OCI-LY7 (cell line): Measurements from ENCODE around the gene SCN4A. TPM values are rescaled to one million over a fixed set of nuclear protein-coding genes. Genes with fewer than 3 reads are reported as not detected.

Experiments
- BruUV-seq: library from RNA; stranded (reverse); fragments of 400-500 nt; replicated peaks from 2 replicates; lab custom pipeline; 2021; lab: Mats Ljungman, UMichigan
- CTCF ChIA-PET: fragments of 300-600 bp; sonication (Branson Sonifier 250); formaldehyde crosslinking; loops from one replicate; lab custom pipeline; 2022; ENCODE audit warnings: antibody characterized with exemption; ENCODE audit not compliant: unreplicated experiment; lab: Charles Lee
- POLR2A ChIA-PET: fragments of 300-600 bp; sonication (Branson Sonifier 250); formaldehyde crosslinking; loops from one replicate; lab custom pipeline; 2022; ENCODE audit warnings: antibody characterized with exemption; lab: Charles Lee
- DNase-seq: peaks from one replicate; pipeline ENCODE4 v3.0.0-alpha.2; 2015; ENCODE audit warnings: low spot score
- H2AFZ ChIP-seq: fragments of 200-600 bp; sonication (generic), shearing (Covaris generic); 2 replicates; pipeline ENCODE4 v1.6.1; 2014; ENCODE audit warnings: mild to moderate bottlenecking, antibody characterized with exemption, low read length, moderate library complexity
- H3K27ac ChIP-seq: fragments of 200-600 bp; sonication (generic); 2 replicates; pipeline ENCODE4 v1.5.1; 2014; ENCODE audit warnings: mixed run types, low read depth, mild to moderate bottlenecking, moderate library complexity, low read length, inconsistent platforms; ENCODE audit not compliant: poor library complexity, severe bottlenecking
- H3K36me3 ChIP-seq: fragments of 200-600 bp; sonication (generic); 2 replicates; pipeline ENCODE4 v1.6.1; 2014; ENCODE audit warnings: mild to moderate bottlenecking, antibody characterized with exemption, low read length, moderate library complexity, mixed read lengths; ENCODE audit not compliant: insufficient read depth
- H3K4me1 ChIP-seq: fragments of 200-600 bp; sonication (generic); 2 replicates; pipeline ENCODE4 v1.5.1; 2014; ENCODE audit warnings: mild to moderate bottlenecking, low read length; ENCODE audit not compliant: insufficient read depth, poor library complexity, severe bottlenecking
- H3K4me2 ChIP-seq: fragments of 200-600 bp; sonication (generic); 2 replicates; pipeline ENCODE4 v1.6.1; 2014; ENCODE audit warnings: mild to moderate bottlenecking, low read length
- H3K4me3 ChIP-seq: fragments of 200-600 bp; sonication (generic); 2 replicates; pipeline ENCODE4 v1.5.1; 2014; ENCODE audit warnings: mild to moderate bottlenecking, low read depth, low read length; ENCODE audit not compliant: poor library complexity, severe bottlenecking
- H3K79me2 ChIP-seq: fragments of 200-600 bp; sonication (generic); 2 replicates; pipeline ENCODE4 v1.6.1; 2016; ENCODE audit warnings: low read depth, mild to moderate bottlenecking, low read length, moderate library complexity, mixed read lengths; ENCODE audit not compliant: insufficient read depth
- H3K9me2 ChIP-seq: fragments of 200-600 bp; sonication (generic); 2 replicates; pipeline ENCODE4 v1.6.1; 2016; ENCODE audit warnings: mild to moderate bottlenecking, low read length, mixed read lengths; ENCODE audit not compliant: insufficient read depth
- H3K9me3 ChIP-seq: fragments of 200-600 bp; sonication (generic); 2 replicates; pipeline ENCODE4 v1.6.1; 2014; ENCODE audit warnings: mild to moderate bottlenecking, mixed run types, low read length, mixed read lengths
- H4K20me1 ChIP-seq: fragments of 200-600 bp; sonication (generic); 2 replicates; pipeline ENCODE4 v1.6.1; 2014; ENCODE audit warnings: mild to moderate bottlenecking, antibody characterized with exemption, low read length, moderate library complexity, mixed read lengths; ENCODE audit not compliant: insufficient read depth
- EZH2phosphoT487 ChIP-seq: fragments of 200-600 bp; sonication (generic); IDR thresholded peaks from 2 replicates; pipeline ENCODE4 v1.6.1; 2018; ENCODE audit warnings: low read depth, borderline replicate concordance, mild to moderate bottlenecking, mixed run types, antibody characterized with exemption, low read length, moderate library complexity, mixed read lengths
- intact Hi-C: fragments of 100-400 bp; cut with micrococcal nuclease; formaldehyde crosslinking; loops from one replicate; pipeline ENCODE4 v1.10.0; 2022; ENCODE audit not compliant: unreplicated experiment
- total RNA-seq, 2 experiments: library from RNA; depleted of rRNA in 1 of 2; stranded (reverse); fragments of >200 nt in 1 of 2; shearing (Covaris generic) in 1 of 2; gene quantifications; 2 replicates each; pipeline ENCODE4 v1.2.3, GENCODE V29; 2014 to 2022
- TF ChIP-seq, protein P1 (sequence below): fragments of 200-600 bp; sonication (generic); conservative IDR thresholded peaks from 2 replicates; pipeline ENCODE4 v1.5.1; 2014; ENCODE audit warnings: mild to moderate bottlenecking, antibody characterized with exemption, low read length, moderate library complexity, mixed read lengths

Gene SCN4A
- total RNA-seq, 2 experiments from 2014 or later = 6.4 to 9.0 TPM

DNA sequence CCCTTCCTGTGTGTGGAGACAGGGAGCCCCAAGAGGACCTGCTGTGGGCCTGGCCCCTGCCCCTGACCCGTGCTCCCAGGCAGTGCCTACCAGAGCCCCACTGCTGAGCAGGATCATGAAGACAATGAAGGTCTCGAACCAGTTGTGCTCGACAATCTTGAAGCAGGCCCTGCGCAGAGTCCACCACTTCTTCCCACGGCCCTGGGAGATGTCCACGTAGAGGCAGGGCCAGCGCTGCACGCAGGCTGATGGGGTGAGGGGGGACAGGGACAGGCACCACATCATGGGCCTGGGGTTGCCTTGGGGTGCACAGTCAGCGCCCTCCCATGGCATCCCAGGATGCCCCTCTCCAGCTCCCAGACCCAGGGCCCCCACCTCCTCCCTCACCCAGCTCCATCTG lies 24.2 kb downstream of the SCN4A start:
- no peak overlapping the region for H3K4me2 ChIP-seq
- CTCF ChIA-PET = interaction anchor here (3.4 kb wide), 1 partner anchor 29 kb away, joined by 55 read pairs; the partner anchor contains the start of gene GH1
- intact Hi-C loops = no loop called here
- H3K79me2 ChIP-seq = no peaks in the 10 kb centered on the region
- H3K27ac ChIP-seq = no peak overlapping the region
- H2AFZ ChIP-seq = no peak overlapping the region
- H3K9me3 ChIP-seq = no peaks in the 10 kb centered on the region
- no peak for TF ChIP-seq EZH2phosphoT487
- TF ChIP-seq, protein P1, sequence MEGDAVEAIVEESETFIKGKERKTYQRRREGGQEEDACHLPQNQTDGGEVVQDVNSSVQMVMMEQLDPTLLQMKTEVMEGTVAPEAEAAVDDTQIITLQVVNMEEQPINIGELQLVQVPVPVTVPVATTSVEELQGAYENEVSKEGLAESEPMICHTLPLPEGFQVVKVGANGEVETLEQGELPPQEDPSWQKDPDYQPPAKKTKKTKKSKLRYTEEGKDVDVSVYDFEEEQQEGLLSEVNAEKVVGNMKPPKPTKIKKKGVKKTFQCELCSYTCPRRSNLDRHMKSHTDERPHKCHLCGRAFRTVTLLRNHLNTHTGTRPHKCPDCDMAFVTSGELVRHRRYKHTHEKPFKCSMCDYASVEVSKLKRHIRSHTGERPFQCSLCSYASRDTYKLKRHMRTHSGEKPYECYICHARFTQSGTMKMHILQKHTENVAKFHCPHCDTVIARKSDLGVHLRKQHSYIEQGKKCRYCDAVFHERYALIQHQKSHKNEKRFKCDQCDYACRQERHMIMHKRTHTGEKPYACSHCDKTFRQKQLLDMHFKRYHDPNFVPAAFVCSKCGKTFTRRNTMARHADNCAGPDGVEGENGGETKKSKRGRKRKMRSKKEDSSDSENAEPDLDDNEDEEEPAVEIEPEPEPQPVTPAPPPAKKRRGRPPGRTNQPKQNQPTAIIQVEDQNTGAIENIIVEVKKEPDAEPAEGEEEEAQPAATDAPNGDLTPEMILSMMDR = no peak
- H3K36me3 ChIP-seq = no peaks in the 10 kb centered on the region
- no TSS peak for BruUV-seq
- peaks cover 57% of the 10 kb centered on the region for H3K4me1 ChIP-seq
- DNase-seq = no peak
- POLR2A ChIA-PET = interaction anchor here (2.7 kb wide), 1 partner anchor 29 kb away, joined by 21 read pairs; no protein-coding TSS in a partner anchor
- H4K20me1 ChIP-seq = no peaks in the 10 kb centered on the region
- no peaks in the 10 kb centered on the region for H3K9me2 ChIP-seq
- H3K4me3 ChIP-seq = no peak overlapping the region

DNA sequence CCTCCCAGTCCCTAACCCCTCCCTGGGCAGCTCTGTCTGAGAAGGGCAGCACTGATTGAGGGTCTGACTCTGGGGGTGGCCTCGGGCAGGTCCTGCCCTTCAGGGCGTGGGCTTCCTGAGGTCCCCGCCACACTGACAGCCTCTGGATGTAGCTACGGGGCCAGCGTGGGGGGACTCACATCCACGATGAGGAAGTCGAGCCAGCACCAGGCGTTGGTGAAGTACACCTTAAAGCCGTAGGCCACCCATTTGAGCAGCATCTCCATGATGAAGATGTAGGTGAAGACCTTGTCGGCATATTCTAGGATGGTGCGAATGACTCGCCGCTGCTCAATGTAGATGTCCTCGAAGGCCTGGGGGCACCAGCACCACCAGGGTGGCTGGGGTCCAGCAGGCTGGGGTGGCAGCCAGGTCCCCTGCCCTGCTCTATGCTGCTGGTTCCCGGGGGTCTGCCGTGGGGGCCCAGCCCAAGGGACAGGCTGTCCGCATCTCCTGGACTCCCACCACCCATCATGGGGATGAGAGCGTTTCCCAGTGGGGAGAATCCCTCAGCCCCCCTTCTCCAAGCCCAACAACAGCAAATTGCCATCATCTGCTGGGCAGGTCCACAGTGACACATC lies 24.9 kb downstream of the SCN4A start:
- Histone ChIP-seq H4K20me1 (no peaks in the 10 kb centered on the region), H3K9me2 (no peaks in the 10 kb centered on the region), H3K4me1 (peaks cover 56% of the 10 kb centered on the region), H3K4me2 (no peak overlapping the region), H3K27ac (no peak overlapping the region), H2AFZ (no peak overlapping the region), H3K79me2 (no peaks in the 10 kb centered on the region), H3K9me3 (no peaks in the 10 kb centered on the region), H3K36me3 (no peaks in the 10 kb centered on the region), H3K4me3 (no peak overlapping the region)
- intact Hi-C loops = no loop called here
- POLR2A ChIA-PET = interaction anchor here (2.0 to 2.4 kb wide), 3 partner anchors 23 to 28 kb away, joined by 13 to 52 read pairs (median 13); partner anchors contain the start of gene GH1
- no TSS peak for BruUV-seq
- no peak for DNase-seq
- TF ChIP-seq, protein P1 = no peak
- TF ChIP-seq EZH2phosphoT487 = no peak
- CTCF ChIA-PET = interaction anchor here (2.0 to 3.1 kb wide), 3 partner anchors 14 to 29 kb away, joined by 7 to 94 read pairs (median 21); partner anchors contain the start of genes CD79B and GH1
